Activated T-cell treated with anti-CD3 and anti-CD28 coated beads, Interleukin-2, amount 50 U/mL, for 1 hour (primary cell): ENCODE results near the gene HNRNPF.
A peak's percentile ranks its signal among the peaks of the same experiment; 100 is the strongest.
"Not testable (repeated sequence)": the region's sequence is repeated elsewhere in the genome, so short reads cannot be mapped to it uniquely, and the experiment has no call there.

Source experiments
- DNase-seq: peaks from one replicate; pipeline ENCODE4 v3.0.0-alpha.2; 2020

Gene HNRNPF

GRCh38 chr10:43408710-43409384 is at the start of gene HNRNPF:
HNRNPF (minus strand) TSS chr10:43409186; CDS start chr10:43387884, 21,302 bp downstream.
- DNase-seq, result peak; percentile 97

GRCh38 chr10:43458227-43458626 is 49.2 kb upstream of the HNRNPF start:
- DNase-seq, result no peak

- not testable (repeated sequence) for DNase-seq
Measured at GRCh38 chr10:43456561-43456960, 47.6 kb upstream of the HNRNPF start.

- not testable (repeated sequence) for DNase-seq
Measured at GRCh38 chr10:43454025-43454424, 45.0 kb upstream of the HNRNPF start.

- no peak for DNase-seq
Measured at GRCh38 chr10:43453266-43453831, 44.4 kb upstream of the HNRNPF start.

- no peak for DNase-seq
Measured at GRCh38 chr10:43452356-43452914, 43.4 kb upstream of the HNRNPF start.

- DNase-seq, result no peak
Measured at GRCh38 chr10:43448742-43449141, 39.8 kb upstream of the HNRNPF start.

GRCh38 chr10:43446219-43447017 is 37.4 kb upstream of the HNRNPF start:
- not testable (repeated sequence) for DNase-seq

GRCh38 chr10:43444897-43445466 is 36.0 kb upstream of the HNRNPF start:
- no peak for DNase-seq

- DNase-seq, result no peak
Measured at GRCh38 chr10:43444323-43444722, 35.3 kb upstream of the HNRNPF start.

- no peak for DNase-seq
Measured at GRCh38 chr10:43440463-43441134, 31.6 kb upstream of the HNRNPF start.

GRCh38 chr10:43437141-43437870 is 28.3 kb upstream of the HNRNPF start:
- no peak for DNase-seq

- peak; percentile 94 for DNase-seq
Measured at GRCh38 chr10:43436291-43437140, 27.5 kb upstream of the HNRNPF start, which contains the start of gene ZNF487. ZNF487 (plus strand) TSS chr10:43437111; CDS start chr10:43475814, 38,703 bp downstream.

- DNase-seq, result no peak
Measured at GRCh38 chr10:43430926-43431663, 22.1 kb upstream of the HNRNPF start.

GRCh38 chr10:43427166-43427825 is 18.3 kb upstream of the HNRNPF start:
- DNase-seq, result no peak

GRCh38 chr10:43426476-43426875 is 17.5 kb upstream of the HNRNPF start:
- not testable (repeated sequence) for DNase-seq

GRCh38 chr10:43424416-43424815 is 15.4 kb upstream of the HNRNPF start:
- no peak for DNase-seq

GRCh38 chr10:43421944-43422343 is 13.0 kb upstream of the HNRNPF start:
- DNase-seq, result not testable (repeated sequence)

- DNase-seq, result no peak
Measured at GRCh38 chr10:43421519-43421918, 12.5 kb upstream of the HNRNPF start.

- no peak for DNase-seq
Measured at GRCh38 chr10:43421201-43421507, 12.2 kb upstream of the HNRNPF start.
